Hair follicular keratinocyte (primary cell): ENCODE data around the gene SLC23A1. TPM values are rescaled to one million over a fixed set of nuclear protein-coding genes. Genes with fewer than 3 reads are reported as not detected.

Experiments used
- total RNA-seq: library from RNA; depleted of rRNA; stranded (reverse); fragments of >200 nt; gene quantifications from 2 replicates; pipeline ENCODE4 v1.2.3, GENCODE V29; 2015

Gene SLC23A1
- not detected in 2 replicates for total RNA-seq

GRCh38 chr5:139383275-139383992 lies at the start of gene SLC23A1:
TSS of gene SLC23A1 (minus strand) at chr5:139383297. CDS start at chr5:139383253, 44 bp downstream.

GRCh38 chr5:139403787-139404483 lies 20.8 kb upstream of the SLC23A1 start, which contains the start of gene SPATA24:
TSS of gene SPATA24 (minus strand) at chr5:139404089. CDS start at chr5:139404060, 29 bp downstream.

GRCh38 chr5:139394654-139395566 lies 11.8 kb upstream of the SLC23A1 start, which contains the start of gene PROB1:
TSS of gene PROB1 (minus strand) at chr5:139395104. CDS start at chr5:139395081, 23 bp downstream.

GRCh38 chr5:139389701-139390638 lies 6.9 kb upstream of the SLC23A1 start, which contains the start of gene MZB1:
TSS of gene MZB1 (minus strand) at chr5:139389913. CDS start at chr5:139389856, 57 bp downstream.

GRCh38 chr5:139341689-139342422 lies 41.2 kb downstream of the SLC23A1 start, which contains the start of gene PAIP2:
TSS of gene PAIP2 (plus strand) at chr5:139341854. CDS start at chr5:139363785, 21,931 bp downstream.

Other genes starting within 250 kb of the SLC23A1 start
- gene SIL1, start 184.9 kb downstream of the SLC23A1 start, total RNA-seq = 60.9 and 71.8 TPM in 2 replicates
- gene MATR3, start 89.6 kb downstream of the SLC23A1 start, total RNA-seq = 130 and 151 TPM in 2 replicates
- gene PAIP2, start 41.4 kb downstream of the SLC23A1 start, total RNA-seq = 43.7 and 62.6 TPM in 2 replicates
- gene MZB1, start 6.6 kb upstream of the SLC23A1 start, total RNA-seq = 0.16 TPM in 1 of 2 replicates, not detected in the other
- gene PROB1, start 11.8 kb upstream of the SLC23A1 start, total RNA-seq = 0.78 and 2.7 TPM in 2 replicates
- gene SPATA24, start 20.8 kb upstream of the SLC23A1 start, total RNA-seq = 3.0 and 4.6 TPM in 2 replicates
- 5.7 and 17.3 TPM in 2 replicates for gene DNAJC18, start 56.2 kb upstream of the SLC23A1 start, total RNA-seq
- gene ECSCR, start 79.4 kb upstream of the SLC23A1 start, total RNA-seq = not detected in 2 replicates
- gene SMIM33, start 87.7 kb upstream of the SLC23A1 start, total RNA-seq = not detected in 2 replicates
- gene STING1, start 99.5 kb upstream of the SLC23A1 start, total RNA-seq = 44.2 and 55.8 TPM in 2 replicates
- gene UBE2D2, start 178.0 kb upstream of the SLC23A1 start, total RNA-seq = 131 and 180 TPM in 2 replicates